Mucosa of descending colon (tissue), 3 donors: ENCODE measurements around the gene FUNDC2. TPM values are rescaled to one million over a fixed set of nuclear protein-coding genes. Genes with fewer than 3 reads are reported as not detected.
A peak's percentile ranks its signal among the peaks of the same experiment; 100 is the strongest.

Source experiments
- ATAC-seq: fragments of 200-7000 bp; cut with Tn5 transposase; one replicate; pipeline ENCODE4 v1.9.1; 2020; ENCODE audit warnings: mild to moderate bottlenecking, moderate library complexity
- DNase-seq, 3 donors: peaks; one replicate each; pipeline ENCODE4 v3.0.0-alpha.2; 2020
- H3K36me3 ChIP-seq: fragments of 200-600 bp; one replicate; pipeline ENCODE4 v1.8.0; 2021; ENCODE audit warnings: low read depth, mild to moderate bottlenecking
- H3K4me1 ChIP-seq: fragments of 200-600 bp; one replicate; pipeline ENCODE4 v1.8.0; 2021; ENCODE audit warnings: low read depth, mild to moderate bottlenecking
- H3K4me3 ChIP-seq: fragments of 200-600 bp; one replicate; pipeline ENCODE4 v1.8.0; 2021; ENCODE audit warnings: mild to moderate bottlenecking
- H3K9me3 ChIP-seq: fragments of 200-600 bp; one replicate; pipeline ENCODE4 v1.8.0; 2021; ENCODE audit warnings: mild to moderate bottlenecking
- intact Hi-C, 2 donors: fragments of 100-400 bp; cut with DNase I in 1 of 2; cut with micrococcal nuclease in 1 of 2; formaldehyde crosslinking; loops; one replicate each; pipeline versions ENCODE4 v1.11.0 to v1.11.1; 2022; cut with DNase I, micrococcal nuclease
- long read RNA-seq, 2 donors: library from polyadenylated mRNA; unstranded; transcript quantifications; one replicate each; pipeline ENCODE4 v2.0.0, GENCODE V29; 2019 to 2021
- total RNA-seq, 3 donors: library from RNA; stranded (reverse); fragmentation: NEBNext Ultra II Directional in 2 of 3; extraction: Animal tissue kit (Norgen Biotek cat#: 25700) in 2 of 3; gene quantifications; one replicate each; pipeline versions ENCODE4 v1.2.1 to v1.2.4, GENCODE V29; 2021 to 2023
- TF ChIP-seq, protein P1 (sequence below): fragments of 200-600 bp; IDR thresholded peaks from one replicate; pipeline ENCODE4 v1.8.0; 2022; ENCODE audit warnings: antibody characterized with exemption, mild to moderate bottlenecking
- donor health status: DM: no; HTN: no; CAD: no; lungs with moderate emphysema.
- donor health status: DM: no; HTN: no; CAD: no.
- donor health status: DM: no; HTN: yes; CAD: no.

FUNDC2 gene, protein sequence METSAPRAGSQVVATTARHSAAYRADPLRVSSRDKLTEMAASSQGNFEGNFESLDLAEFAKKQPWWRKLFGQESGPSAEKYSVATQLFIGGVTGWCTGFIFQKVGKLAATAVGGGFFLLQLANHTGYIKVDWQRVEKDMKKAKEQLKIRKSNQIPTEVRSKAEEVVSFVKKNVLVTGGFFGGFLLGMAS
- total RNA-seq: 10 to 100 TPM; 48.9 to 92.8 (median 53.3) TPM
- long read RNA-seq, donor 1, full-length matches to known transcripts: 82 of 87 reads
- long read RNA-seq, donor 1, partial matches to known transcripts: 1 of 87 reads
- long read RNA-seq, donor 1, other reads (novel, unspliced or antisense): 4 of 87 reads
- long read RNA-seq, donor 2, full-length matches to known transcripts: 42 of 45 reads
- long read RNA-seq, donor 2, partial matches to known transcripts: 1 of 45 reads
- long read RNA-seq, donor 2, other reads (novel, unspliced or antisense): 2 of 45 reads

DNA sequence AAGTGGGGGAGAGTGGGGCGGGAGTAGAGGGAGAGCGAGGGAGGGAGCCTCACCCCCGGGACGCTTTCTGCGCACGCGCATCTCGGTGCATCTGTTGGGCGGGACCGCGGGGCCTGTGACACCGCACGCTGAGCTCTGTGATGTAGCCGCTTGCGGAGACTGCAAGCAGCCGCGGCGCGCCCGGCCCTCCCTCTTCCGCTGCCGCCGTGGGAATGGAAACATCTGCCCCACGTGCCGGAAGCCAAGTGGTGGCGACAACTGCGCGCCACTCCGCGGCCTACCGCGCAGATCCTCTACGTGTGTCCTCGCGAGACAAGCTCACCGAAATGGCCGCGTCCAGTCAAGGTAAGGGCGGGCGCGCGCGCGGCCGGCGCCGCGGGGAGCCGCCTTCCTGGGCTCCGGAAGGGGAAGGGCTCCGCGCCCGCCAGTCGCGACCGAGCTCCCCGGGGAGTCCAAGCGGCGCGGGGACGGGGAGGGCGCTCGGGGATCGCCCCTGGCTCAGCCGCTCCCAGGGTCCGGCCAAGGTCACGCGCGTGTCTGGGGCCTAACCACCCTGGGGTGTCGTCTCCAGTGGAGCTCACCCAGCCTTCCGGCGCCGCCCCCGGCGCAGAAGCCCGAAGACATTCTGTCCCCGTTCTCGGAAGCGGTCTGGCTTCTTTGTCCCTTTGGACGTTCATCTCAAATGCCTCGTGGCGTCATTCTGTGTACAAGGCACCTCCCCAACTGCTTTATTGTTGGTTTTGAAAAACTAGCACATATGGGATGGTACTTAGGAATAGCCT lies at the start of gene FUNDC2:
Gene FUNDC2, plus strand, starts transcription at position 118 of the 782 bp plus-strand sequence. Its CDS starts 95 bp downstream, at position 213.
- Histone ChIP-seq H3K4me3 (peak within 1 kb of the TSS; percentile 28), H3K4me1 (no peaks in the 10 kb centered on the region), H3K36me3 (no peaks in the 10 kb centered on the region), H3K9me3 (no peaks in the 10 kb centered on the region)
- TF ChIP-seq, protein P1, sequence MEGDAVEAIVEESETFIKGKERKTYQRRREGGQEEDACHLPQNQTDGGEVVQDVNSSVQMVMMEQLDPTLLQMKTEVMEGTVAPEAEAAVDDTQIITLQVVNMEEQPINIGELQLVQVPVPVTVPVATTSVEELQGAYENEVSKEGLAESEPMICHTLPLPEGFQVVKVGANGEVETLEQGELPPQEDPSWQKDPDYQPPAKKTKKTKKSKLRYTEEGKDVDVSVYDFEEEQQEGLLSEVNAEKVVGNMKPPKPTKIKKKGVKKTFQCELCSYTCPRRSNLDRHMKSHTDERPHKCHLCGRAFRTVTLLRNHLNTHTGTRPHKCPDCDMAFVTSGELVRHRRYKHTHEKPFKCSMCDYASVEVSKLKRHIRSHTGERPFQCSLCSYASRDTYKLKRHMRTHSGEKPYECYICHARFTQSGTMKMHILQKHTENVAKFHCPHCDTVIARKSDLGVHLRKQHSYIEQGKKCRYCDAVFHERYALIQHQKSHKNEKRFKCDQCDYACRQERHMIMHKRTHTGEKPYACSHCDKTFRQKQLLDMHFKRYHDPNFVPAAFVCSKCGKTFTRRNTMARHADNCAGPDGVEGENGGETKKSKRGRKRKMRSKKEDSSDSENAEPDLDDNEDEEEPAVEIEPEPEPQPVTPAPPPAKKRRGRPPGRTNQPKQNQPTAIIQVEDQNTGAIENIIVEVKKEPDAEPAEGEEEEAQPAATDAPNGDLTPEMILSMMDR: no peak
- DNase-seq: peak; percentile 90 to 97 (median 95)
- ATAC-seq: peak; percentile 92
- intact Hi-C loops: no loop called here

DNA sequence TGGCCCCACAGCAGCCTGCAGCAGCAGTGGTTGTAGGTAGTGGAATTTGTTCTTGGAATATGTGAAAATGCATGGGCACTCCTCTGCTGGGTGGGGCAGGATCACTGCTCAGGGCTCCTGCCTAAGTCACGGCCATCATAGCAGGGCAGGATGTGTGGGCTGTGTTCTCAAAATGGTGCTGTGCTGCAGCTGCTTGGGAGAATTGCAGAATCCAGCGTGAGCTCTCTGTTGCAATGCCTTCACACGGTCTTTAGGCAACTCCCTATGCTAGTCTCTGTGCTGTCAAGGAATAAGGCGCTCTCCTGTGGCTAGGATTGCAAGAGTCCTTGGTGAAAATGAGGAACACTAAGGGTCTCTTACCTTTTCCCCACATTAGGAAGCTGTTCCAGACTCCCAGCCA lies 47.0 kb upstream of the FUNDC2 start:
- intact Hi-C loops: no loop called here
- DNase-seq (no peak), ATAC-seq (no peak)
- H3K4me3 ChIP-seq: no peak overlapping the region
- H3K4me1 ChIP-seq: no peaks in the 10 kb centered on the region
- TF ChIP-seq, protein P1: no peak
- no peaks in the 10 kb centered on the region for H3K9me3 ChIP-seq
- no peaks in the 10 kb centered on the region for H3K36me3 ChIP-seq

DNA sequence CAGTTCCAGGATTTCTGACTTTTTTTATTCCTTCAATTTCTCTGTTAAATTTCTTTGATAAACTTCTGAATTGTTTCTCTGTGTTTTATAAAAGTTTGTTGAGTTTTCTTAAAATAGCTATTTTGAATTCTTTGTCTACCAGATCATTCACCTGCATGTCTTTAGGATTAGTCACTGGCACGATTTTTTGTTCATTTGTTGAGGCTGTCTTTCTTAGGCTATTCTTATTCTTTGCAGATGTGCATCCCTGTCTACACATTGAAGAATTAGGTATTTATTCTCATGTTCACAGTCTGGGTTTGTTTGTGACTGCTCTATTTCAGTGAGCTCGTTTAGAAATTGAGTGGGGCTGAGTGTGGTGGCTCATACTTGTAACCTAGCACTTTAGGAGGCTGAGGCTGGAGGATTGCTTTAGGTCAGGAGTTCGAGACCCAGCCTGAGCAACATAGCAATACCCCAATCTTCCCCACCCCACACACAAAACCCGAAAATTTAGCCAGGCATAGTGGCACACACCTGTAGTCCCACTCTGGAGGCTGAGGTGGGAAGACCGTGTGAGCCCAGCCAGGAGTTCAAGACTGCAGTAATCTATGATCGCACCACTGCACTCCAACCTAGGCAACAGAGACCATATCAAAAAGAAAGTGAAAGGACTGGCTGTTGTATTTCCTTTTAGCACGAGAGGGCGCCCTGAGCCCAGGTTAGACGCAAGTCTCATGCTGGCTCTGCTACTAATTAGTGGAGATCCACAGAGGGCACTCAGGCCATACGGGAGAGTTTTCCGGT lies 46.1 kb upstream of the FUNDC2 start:
- intact Hi-C loops: no loop called here
- no peak overlapping the region for H3K4me3 ChIP-seq
- DNase-seq: peak; percentile 58 to 90 (median 71)

DNA sequence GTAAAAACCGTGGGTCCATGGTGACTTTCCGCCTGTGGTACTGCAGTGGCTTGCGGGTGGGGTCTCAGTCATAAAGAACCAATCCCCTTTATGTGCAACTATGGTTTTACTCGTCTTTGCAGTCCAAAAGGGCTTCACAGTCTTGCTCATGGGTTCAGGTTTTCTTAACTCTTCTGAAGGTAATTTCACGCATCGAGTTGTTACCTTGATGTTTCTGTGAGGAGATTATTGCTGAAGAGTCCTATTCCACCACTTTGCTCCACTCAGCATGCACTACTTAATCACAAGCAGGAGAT lies 45.6 kb upstream of the FUNDC2 start:
- TF ChIP-seq, protein P1: no peak
- ATAC-seq: no peak
- no peaks in the 10 kb centered on the region for H3K4me1 ChIP-seq
- no peak for DNase-seq
- H3K36me3 ChIP-seq: no peaks in the 10 kb centered on the region
- no peaks in the 10 kb centered on the region for H3K9me3 ChIP-seq
- no peak overlapping the region for H3K4me3 ChIP-seq
- intact Hi-C loops: no loop called here

More for the DNA sequence above, 46.1 kb upstream of the FUNDC2 start:
- Histone ChIP-seq H3K9me3 (no peaks in the 10 kb centered on the region), H3K36me3 (no peaks in the 10 kb centered on the region), H3K4me1 (no peaks in the 10 kb centered on the region)
- TF ChIP-seq, protein P1: no peak
- ATAC-seq: peak; percentile 99

DNA sequence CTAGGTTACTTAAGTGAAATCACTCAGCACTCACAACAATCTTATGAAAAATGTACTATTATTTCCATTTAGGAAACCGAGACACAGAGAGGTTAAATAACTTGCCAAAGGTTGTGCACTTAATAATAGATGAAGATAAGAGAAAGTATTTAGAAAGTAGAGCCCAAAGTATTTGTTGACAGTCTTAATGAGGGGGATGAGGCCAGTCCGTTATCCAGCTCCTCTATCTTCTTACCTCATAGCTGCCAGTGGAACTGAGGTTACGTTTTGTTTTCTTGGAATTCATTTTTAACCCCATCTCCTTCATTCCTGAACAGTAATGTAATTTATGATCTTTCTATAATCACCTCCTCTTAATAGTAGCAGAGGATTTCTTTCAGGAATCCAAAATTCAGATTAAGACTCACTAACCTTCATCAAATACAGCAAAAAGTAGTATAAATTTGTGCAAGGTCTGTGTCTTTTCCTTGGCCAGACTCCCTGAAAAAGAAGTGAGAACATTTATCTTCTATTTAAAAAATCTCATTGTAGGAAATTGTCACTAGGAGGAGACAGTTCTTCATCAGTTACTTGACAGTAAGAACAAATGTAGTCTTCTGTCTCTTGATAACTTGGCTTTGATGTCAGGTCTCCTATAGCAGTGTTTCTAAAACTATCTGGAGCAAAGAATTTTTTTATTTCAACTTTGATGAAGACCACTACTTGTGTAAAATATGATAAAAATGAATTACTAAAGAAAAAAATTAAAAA lies 39.6 kb upstream of the FUNDC2 start:
- H3K4me1 ChIP-seq: no peaks in the 10 kb centered on the region
- no peaks in the 10 kb centered on the region for H3K36me3 ChIP-seq
- TF ChIP-seq, protein P1: no peak
- ATAC-seq (no peak), DNase-seq (no peak)
- H3K4me3 ChIP-seq: no peak overlapping the region
- intact Hi-C loops: no loop called here
- H3K9me3 ChIP-seq: no peaks in the 10 kb centered on the region
